Measurements from ENCODE around the gene BSDC1.

BSDC1 gene

GRCh38 chr1:32345289-32345827 lies 48.9 kb downstream of the BSDC1 start:
- Histone ChIP-seq H3K27ac (ENCODE audit: low read depth, low read length) (no peak overlapping the region), H3K4me3 (ENCODE audit: low read depth, low read length) (no peak overlapping the region), H3K36me3 (ENCODE audit: insufficient read depth, low read length) (no peaks in the 10 kb centered on the region), H3K79me2 (ENCODE audit: control insufficient read depth, insufficient read depth, low read length, unreplicated experiment) (no peaks in the 10 kb centered on the region), H3K27me3 (ENCODE audit: insufficient read depth, low read length) (no peaks in the 10 kb centered on the region), H2AFZ (ENCODE audit: low read length, unreplicated experiment) (no peak overlapping the region), H3K4me1 (ENCODE audit: control insufficient read depth, insufficient read depth, low read length, unreplicated experiment) (peaks cover 14% of the 10 kb centered on the region)

- no peaks in the 10 kb centered on the region for H3K36me3 ChIP-seq (ENCODE audit: insufficient read depth, low read length)
- no peak overlapping the region for H3K4me3 ChIP-seq (ENCODE audit: low read depth, low read length)
- H3K4me1 ChIP-seq (ENCODE audit: control insufficient read depth, insufficient read depth, low read length, unreplicated experiment): peaks cover 9% of the 10 kb centered on the region
- no peak overlapping the region for H3K27ac ChIP-seq (ENCODE audit: low read depth, low read length)
- no peaks in the 10 kb centered on the region for H3K79me2 ChIP-seq (ENCODE audit: control insufficient read depth, insufficient read depth, low read length, unreplicated experiment)
- H3K27me3 ChIP-seq (ENCODE audit: insufficient read depth, low read length): no peaks in the 10 kb centered on the region
- H2AFZ ChIP-seq (ENCODE audit: low read length, unreplicated experiment): no peak overlapping the region
Observed at GRCh38 chr1:32342704-32343103, 51.5 kb downstream of the BSDC1 start.

GRCh38 chr1:32341971-32342370 lies 52.3 kb downstream of the BSDC1 start:
- Histone ChIP-seq H3K27me3 (ENCODE audit: insufficient read depth, low read length) (no peaks in the 10 kb centered on the region), H3K4me3 (ENCODE audit: low read depth, low read length) (no peak overlapping the region), H3K4me1 (ENCODE audit: control insufficient read depth, insufficient read depth, low read length, unreplicated experiment) (peaks cover 17% of the 10 kb centered on the region), H3K79me2 (ENCODE audit: control insufficient read depth, insufficient read depth, low read length, unreplicated experiment) (no peaks in the 10 kb centered on the region), H2AFZ (ENCODE audit: low read length, unreplicated experiment) (no peak overlapping the region), H3K36me3 (ENCODE audit: insufficient read depth, low read length) (no peaks in the 10 kb centered on the region), H3K27ac (ENCODE audit: low read depth, low read length) (no peak overlapping the region)

DNA sequence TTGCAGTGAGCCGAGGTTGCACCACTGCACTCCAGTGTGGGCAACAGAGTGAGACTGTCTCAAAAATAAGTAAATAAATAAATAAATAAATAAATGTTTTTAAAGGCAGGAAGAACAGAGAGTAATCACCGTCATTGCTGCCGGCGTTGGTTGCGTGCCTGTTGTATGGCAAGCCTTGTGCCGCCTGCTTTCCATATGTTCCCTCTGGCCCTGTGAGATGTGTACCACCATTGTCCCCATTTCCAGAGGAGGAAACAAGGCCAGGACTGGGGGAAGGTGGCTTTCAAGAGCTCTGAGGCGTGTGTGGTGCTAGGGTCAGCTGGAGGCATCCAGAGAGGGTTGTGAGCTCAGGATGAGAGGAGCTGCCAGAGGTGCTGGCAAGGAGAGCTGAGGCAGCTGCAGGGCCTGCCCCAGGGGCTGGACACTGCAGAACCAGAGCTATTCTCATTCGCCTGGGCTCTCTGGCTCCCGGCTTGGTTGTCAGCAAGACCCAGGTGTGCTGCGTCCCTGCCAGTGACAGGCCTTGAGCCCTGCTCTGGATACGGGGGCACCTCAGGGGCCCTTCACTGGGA lies 53.0 kb downstream of the BSDC1 start:
- no peak overlapping the region for H3K4me3 ChIP-seq (ENCODE audit: low read depth, low read length)
- peaks cover 23% of the 10 kb centered on the region for H3K4me1 ChIP-seq (ENCODE audit: control insufficient read depth, insufficient read depth, low read length, unreplicated experiment)
- no peak overlapping the region for H2AFZ ChIP-seq (ENCODE audit: low read length, unreplicated experiment)
- H3K36me3 ChIP-seq (ENCODE audit: insufficient read depth, low read length): no peaks in the 10 kb centered on the region
- H3K79me2 ChIP-seq (ENCODE audit: control insufficient read depth, insufficient read depth, low read length, unreplicated experiment): no peaks in the 10 kb centered on the region
- no peaks in the 10 kb centered on the region for H3K27me3 ChIP-seq (ENCODE audit: insufficient read depth, low read length)
- no peak overlapping the region for H3K27ac ChIP-seq (ENCODE audit: low read depth, low read length)

DNA sequence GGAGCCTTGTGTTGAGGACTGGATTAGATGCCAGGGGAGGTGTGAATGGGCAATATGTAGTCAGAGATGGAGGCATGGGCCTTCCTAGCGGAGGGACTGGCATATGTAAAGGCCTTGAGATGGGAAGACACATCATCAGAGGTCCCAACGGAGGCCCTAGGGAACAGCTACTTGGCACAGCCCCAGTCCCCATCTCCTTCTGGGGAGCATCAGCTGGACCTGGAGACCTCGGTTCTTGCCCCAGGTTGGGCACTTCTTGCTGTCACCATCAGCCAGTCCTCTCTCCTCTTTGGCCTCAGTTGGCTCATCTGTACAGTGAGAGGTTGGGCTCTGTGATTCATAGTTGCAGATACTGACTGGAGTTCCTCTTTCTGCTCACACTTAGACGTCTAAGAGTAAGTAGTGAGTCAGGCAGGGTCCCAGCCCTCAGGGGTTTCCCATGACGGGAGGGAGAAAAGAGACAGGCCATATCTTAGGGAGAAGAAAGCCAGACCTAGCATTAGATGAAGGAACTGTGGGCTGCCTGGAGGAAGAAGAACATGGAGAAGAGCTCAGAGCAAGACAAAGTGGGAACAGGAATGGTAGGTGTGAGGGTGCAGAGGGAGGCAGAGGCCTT lies 54.8 kb downstream of the BSDC1 start:
- Histone ChIP-seq H3K4me3 (ENCODE audit: low read depth, low read length) (no peak overlapping the region), H3K4me1 (ENCODE audit: control insufficient read depth, insufficient read depth, low read length, unreplicated experiment) (peaks cover 25% of the 10 kb centered on the region), H2AFZ (ENCODE audit: low read length, unreplicated experiment) (no peak overlapping the region), H3K27ac (ENCODE audit: low read depth, low read length) (no peak overlapping the region), H3K36me3 (ENCODE audit: insufficient read depth, low read length) (no peaks in the 10 kb centered on the region), H3K79me2 (ENCODE audit: control insufficient read depth, insufficient read depth, low read length, unreplicated experiment) (peaks cover 2% of the 10 kb centered on the region), H3K27me3 (ENCODE audit: insufficient read depth, low read length) (no peaks in the 10 kb centered on the region)

DNA sequence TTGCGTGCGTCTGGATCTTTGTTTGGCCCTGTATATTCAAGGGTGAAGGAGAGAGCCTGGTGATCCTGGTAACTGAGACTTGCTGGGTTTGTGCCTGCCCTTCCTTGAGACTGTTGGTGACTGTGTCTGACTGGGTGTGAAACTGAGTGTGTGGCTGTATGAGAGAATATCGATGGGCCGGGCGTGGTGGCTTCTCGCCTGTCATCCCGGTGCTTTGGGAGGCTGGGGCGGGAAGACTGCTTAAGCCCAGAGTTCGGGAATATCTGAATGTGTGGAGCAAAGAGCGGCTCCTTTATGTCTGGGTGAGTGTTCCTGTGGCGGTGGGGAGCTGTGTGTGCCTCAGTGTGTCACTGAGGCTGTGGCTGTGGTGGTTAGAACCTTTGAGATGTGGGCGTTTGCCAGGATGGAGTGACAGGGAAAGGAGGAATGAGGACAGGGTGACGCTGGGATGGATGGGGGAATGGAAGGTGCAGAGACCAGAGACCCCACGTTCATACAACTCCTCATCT lies 55.5 kb downstream of the BSDC1 start:
- no peaks in the 10 kb centered on the region for H3K36me3 ChIP-seq (ENCODE audit: insufficient read depth, low read length)
- no peak overlapping the region for H3K27ac ChIP-seq (ENCODE audit: low read depth, low read length)
- no peak overlapping the region for H2AFZ ChIP-seq (ENCODE audit: low read length, unreplicated experiment)
- H3K79me2 ChIP-seq (ENCODE audit: control insufficient read depth, insufficient read depth, low read length, unreplicated experiment): peaks cover 2% of the 10 kb centered on the region
- no peaks in the 10 kb centered on the region for H3K27me3 ChIP-seq (ENCODE audit: insufficient read depth, low read length)
- H3K4me1 ChIP-seq (ENCODE audit: control insufficient read depth, insufficient read depth, low read length, unreplicated experiment): peaks cover 25% of the 10 kb centered on the region
- no peak overlapping the region for H3K4me3 ChIP-seq (ENCODE audit: low read depth, low read length)

DNA sequence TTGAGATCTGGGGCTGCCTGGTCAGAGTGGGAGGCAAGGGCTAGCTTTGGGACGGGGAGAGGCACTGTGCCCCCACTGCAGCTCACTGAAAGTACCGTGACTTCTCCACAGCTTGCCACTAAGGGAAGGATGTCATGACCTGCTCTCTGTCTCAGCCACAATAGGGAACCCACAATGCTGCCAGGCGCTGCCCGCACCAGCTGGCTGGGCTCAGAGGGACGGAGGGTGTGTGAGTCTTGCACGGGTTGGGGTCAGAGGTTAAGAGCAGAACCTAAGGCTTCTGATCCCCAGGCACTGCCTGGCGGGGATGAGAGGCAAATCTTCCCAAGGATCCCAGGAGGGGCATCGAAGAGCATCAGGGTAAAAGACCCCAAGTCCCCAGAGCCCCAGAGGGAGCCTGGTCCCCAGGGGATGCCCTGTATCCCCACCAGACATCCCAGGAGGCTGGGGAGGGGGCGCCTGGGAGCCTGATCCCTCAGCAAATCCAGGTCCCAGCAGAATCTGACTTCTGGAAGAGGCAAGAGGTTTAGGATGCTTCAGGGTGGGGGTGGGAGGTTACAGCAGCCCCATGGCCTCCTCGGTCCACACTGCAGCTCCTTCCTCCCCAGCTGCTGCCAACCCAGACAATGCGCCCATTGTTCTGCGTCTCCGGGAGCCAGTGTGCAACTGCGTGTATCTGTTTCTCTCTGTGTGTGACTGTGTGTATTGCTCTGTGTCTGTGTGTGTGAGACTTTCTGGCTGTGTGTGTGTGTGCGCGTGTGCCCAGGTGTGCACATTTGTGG lies 56.2 kb downstream of the BSDC1 start:
- H3K27ac ChIP-seq (ENCODE audit: low read depth, low read length): no peak overlapping the region
- no peak overlapping the region for H3K4me3 ChIP-seq (ENCODE audit: low read depth, low read length)
- H3K4me1 ChIP-seq (ENCODE audit: control insufficient read depth, insufficient read depth, low read length, unreplicated experiment): peaks cover 25% of the 10 kb centered on the region
- peaks cover 2% of the 10 kb centered on the region for H3K79me2 ChIP-seq (ENCODE audit: control insufficient read depth, insufficient read depth, low read length, unreplicated experiment)
- no peak overlapping the region for H2AFZ ChIP-seq (ENCODE audit: low read length, unreplicated experiment)
- H3K27me3 ChIP-seq (ENCODE audit: insufficient read depth, low read length): no peaks in the 10 kb centered on the region
- peaks cover 6% of the 10 kb centered on the region; the same call in 1 of the 2 replicates for H3K36me3 ChIP-seq (ENCODE audit: insufficient read depth, low read length)

GRCh38 chr1:32336963-32337675 lies 57.1 kb downstream of the BSDC1 start:
- Histone ChIP-seq H3K27me3 (ENCODE audit: insufficient read depth, low read length) (no peaks in the 10 kb centered on the region), H3K27ac (ENCODE audit: low read depth, low read length) (no peak overlapping the region), H3K36me3 (ENCODE audit: insufficient read depth, low read length) (peaks cover 10% of the 10 kb centered on the region; the same call in 1 of the 2 replicates), H2AFZ (ENCODE audit: low read length, unreplicated experiment) (no peak overlapping the region), H3K79me2 (ENCODE audit: control insufficient read depth, insufficient read depth, low read length, unreplicated experiment) (peaks cover 2% of the 10 kb centered on the region), H3K4me1 (ENCODE audit: control insufficient read depth, insufficient read depth, low read length, unreplicated experiment) (peaks cover 25% of the 10 kb centered on the region), H3K4me3 (ENCODE audit: low read depth, low read length) (no peak overlapping the region)

DNA sequence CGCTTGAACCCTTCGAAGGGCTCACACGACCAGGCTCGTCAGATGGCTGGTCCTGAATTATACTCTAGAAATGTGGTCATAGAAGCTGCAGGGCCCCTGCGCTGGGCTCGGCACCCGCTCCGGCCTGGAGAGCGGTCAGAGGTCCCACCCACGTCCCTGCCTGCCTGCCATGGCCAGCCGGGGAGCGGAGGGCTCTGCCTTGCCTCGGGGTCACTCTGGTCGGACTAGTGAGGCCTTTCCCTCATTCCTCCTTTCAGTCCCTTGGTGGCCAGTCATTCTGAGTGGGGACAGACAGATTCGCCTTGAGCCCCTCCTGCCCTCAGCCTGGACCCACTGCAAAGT lies 57.7 kb downstream of the BSDC1 start:
- peaks cover 2% of the 10 kb centered on the region for H3K79me2 ChIP-seq (ENCODE audit: control insufficient read depth, insufficient read depth, low read length, unreplicated experiment)
- H3K4me1 ChIP-seq (ENCODE audit: control insufficient read depth, insufficient read depth, low read length, unreplicated experiment): peaks cover 25% of the 10 kb centered on the region
- no peaks in the 10 kb centered on the region for H3K27me3 ChIP-seq (ENCODE audit: insufficient read depth, low read length)
- H2AFZ ChIP-seq (ENCODE audit: low read length, unreplicated experiment): no peak overlapping the region
- no peak overlapping the region for H3K27ac ChIP-seq (ENCODE audit: low read depth, low read length)
- H3K36me3 ChIP-seq (ENCODE audit: insufficient read depth, low read length): peaks cover 10% of the 10 kb centered on the region; the same call in 1 of the 2 replicates
- peak overlapping the region; percentile 89 for H3K4me3 ChIP-seq (ENCODE audit: low read depth, low read length)

DNA sequence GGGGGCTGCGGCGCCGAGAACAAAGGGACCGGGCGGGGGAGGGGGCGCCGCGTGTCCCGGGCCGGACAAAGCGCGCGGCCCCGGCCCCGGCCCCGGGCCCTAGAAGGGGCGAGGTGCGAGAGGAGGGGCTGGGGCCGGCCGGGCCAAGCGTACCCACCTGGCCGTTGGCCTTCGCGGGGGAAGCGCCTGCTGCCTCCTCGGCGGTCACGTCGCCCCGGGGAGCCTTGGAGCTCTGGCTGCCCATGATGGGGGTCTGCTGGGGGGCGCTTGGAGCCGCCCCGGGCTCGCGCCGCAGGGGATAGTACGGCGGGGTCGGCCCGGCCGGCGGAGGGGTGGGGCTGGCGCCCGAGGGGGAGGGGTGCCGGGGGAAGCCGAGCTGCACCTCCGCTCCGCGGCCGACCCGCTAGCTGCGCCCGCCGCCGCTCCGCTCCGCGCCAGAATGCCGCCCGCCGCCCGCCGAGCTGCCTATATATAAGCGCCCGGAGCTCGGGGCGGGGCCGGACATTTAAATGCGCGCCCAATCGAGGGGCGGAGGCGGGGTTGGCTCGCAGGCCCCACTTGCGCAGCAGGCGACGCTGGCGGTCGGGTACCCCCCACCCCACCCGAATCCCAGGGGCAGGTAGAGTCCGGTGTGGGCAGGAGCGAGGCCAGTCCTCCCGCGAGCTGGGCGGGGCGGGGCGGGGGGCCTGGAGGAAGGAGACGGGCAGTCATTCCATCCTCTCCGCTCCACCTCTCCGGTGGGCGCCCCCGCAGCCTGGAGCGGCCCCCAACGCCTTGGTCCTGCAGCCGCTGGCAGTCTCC lies 58.3 kb downstream of the BSDC1 start, which contains the start of gene MARCKSL1:
MARCKSL1 (minus strand) TSS at position 444 of the 801 bp plus-strand sequence; CDS start at position 244, 200 bp downstream.
- Histone ChIP-seq H3K27me3 (ENCODE audit: insufficient read depth, low read length) (no peaks in the 10 kb centered on the region), H2AFZ (ENCODE audit: low read length, unreplicated experiment) (no peak within 1 kb of the TSS), H3K4me3 (ENCODE audit: low read depth, low read length) (peak within 1 kb of the TSS; percentile 89), H3K27ac (ENCODE audit: low read depth, low read length) (no peak within 1 kb of the TSS), H3K79me2 (ENCODE audit: control insufficient read depth, insufficient read depth, low read length, unreplicated experiment) (peaks cover 2% of the 10 kb centered on the region), H3K4me1 (ENCODE audit: control insufficient read depth, insufficient read depth, low read length, unreplicated experiment) (peaks cover 25% of the 10 kb centered on the region), H3K36me3 (ENCODE audit: insufficient read depth, low read length) (peaks cover 10% of the 10 kb centered on the region; the same call in 1 of the 2 replicates)

All from ACC112 (cell line).